ENCODE measurements around the gene AIFM3. TPM values are rescaled to one million over a fixed set of nuclear protein-coding genes. Genes with fewer than 3 reads are reported as not detected.

AIFM3 gene
- total and polyA plus RNA-seq, 2 of the 13 experiments (the other 11 are each of a cell fraction or from before 2014, with no cell fraction given) = 9.0 to 15.3 TPM

DNA sequence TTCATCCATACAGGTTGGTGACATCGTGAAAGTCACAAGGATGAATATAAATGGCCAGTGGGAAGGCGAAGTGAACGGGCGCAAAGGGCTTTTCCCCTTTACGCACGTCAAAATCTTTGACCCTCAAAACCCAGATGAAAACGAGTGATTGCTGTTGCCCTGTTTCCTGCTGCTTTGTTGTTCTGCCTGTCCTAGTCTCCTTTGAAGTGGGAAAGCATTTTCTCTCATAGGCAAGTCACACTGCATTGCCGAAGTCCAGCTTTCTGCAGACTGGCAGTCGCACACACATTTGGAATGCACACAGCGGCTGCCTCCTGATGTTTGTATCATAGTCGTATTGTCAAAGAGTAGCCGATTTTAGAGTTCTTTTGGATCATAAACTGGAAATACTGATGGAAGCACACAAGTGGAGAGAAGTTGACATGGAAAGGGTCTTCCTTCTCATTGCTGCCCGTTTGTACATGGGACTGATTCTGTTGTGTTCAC lies 17.3 kb upstream of the AIFM3 start (continued):
- TF ChIP-seq, protein P1, sequence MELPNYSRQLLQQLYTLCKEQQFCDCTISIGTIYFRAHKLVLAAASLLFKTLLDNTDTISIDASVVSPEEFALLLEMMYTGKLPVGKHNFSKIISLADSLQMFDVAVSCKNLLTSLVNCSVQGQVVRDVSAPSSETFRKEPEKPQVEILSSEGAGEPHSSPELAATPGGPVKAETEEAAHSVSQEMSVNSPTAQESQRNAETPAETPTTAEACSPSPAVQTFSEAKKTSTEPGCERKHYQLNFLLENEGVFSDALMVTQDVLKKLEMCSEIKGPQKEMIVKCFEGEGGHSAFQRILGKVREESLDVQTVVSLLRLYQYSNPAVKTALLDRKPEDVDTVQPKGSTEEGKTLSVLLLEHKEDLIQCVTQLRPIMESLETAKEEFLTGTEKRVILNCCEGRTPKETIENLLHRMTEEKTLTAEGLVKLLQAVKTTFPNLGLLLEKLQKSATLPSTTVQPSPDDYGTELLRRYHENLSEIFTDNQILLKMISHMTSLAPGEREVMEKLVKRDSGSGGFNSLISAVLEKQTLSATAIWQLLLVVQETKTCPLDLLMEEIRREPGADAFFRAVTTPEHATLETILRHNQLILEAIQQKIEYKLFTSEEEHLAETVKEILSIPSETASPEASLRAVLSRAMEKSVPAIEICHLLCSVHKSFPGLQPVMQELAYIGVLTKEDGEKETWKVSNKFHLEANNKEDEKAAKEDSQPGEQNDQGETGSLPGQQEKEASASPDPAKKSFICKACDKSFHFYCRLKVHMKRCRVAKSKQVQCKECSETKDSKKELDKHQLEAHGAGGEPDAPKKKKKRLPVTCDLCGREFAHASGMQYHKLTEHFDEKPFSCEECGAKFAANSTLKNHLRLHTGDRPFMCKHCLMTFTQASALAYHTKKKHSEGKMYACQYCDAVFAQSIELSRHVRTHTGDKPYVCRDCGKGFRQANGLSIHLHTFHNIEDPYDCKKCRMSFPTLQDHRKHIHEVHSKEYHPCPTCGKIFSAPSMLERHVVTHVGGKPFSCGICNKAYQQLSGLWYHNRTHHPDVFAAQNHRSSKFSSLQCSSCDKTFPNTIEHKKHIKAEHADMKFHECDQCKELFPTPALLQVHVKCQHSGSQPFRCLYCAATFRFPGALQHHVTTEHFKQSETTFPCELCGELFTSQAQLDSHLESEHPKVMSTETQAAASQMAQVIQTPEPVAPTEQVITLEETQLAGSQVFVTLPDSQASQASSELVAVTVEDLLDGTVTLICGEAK (IDR thresholded peaks at IDR 0.05) = no peak
- TF ChIP-seq, protein P1 (CRISPR knock-in tag; IDR thresholded peaks at IDR 0.05) = 0 out of 2 replicates have a peak, but pooled peaks have one; percentile 49
- TF ChIP-seq MAF1 (CRISPR knock-in tag; IDR thresholded peaks at IDR 0.05; ENCODE audit: borderline replicate concordance) (no peak), ZBTB3 (CRISPR knock-in tag; IDR thresholded peaks at IDR 0.05; ENCODE audit: borderline replicate concordance, low read depth) (no peak), ZNF282 (IDR thresholded peaks at IDR 0.05; ENCODE audit: partially characterized antibody) (no peak), SIN3A (IDR thresholded peaks at IDR 0.05; ENCODE audit: borderline replicate concordance, low read depth, low read length) (0 out of 2 replicates have a peak, but pooled peaks have one; percentile 39), ZIK1 (CRISPR knock-in tag; IDR thresholded peaks at IDR 0.05; ENCODE audit: borderline replicate concordance, low read depth) (no peak), ZNF589 (CRISPR knock-in tag; conservative IDR thresholded peaks at IDR 0.05) (no peak), TEAD3 (CRISPR knock-in tag; optimal IDR thresholded peaks at IDR 0.05; ENCODE audit: borderline replicate concordance) (peak; percentile 87), ZGPAT (CRISPR knock-in tag; IDR thresholded peaks at IDR 0.05) (peak; percentile 63; the same call in 1 of the 2 replicates), U2AF2 (IDR thresholded peaks at IDR 0.05; ENCODE audit: low read depth, low read length) (no peak), ZNF672 (CRISPR knock-in tag; IDR thresholded peaks at IDR 0.05) (no peak), GATAD1 (CRISPR knock-in tag; IDR thresholded peaks at IDR 0.05) (peak; percentile 27; the same call in 1 of the 2 replicates), STAG1 (CRISPR knock-in tag; IDR thresholded peaks at IDR 0.05) (no peak), ZNF136 (CRISPR knock-in tag; IDR thresholded peaks at IDR 0.05; ENCODE audit: low read depth) (no peak)
- TF ChIP-seq, protein P2, sequence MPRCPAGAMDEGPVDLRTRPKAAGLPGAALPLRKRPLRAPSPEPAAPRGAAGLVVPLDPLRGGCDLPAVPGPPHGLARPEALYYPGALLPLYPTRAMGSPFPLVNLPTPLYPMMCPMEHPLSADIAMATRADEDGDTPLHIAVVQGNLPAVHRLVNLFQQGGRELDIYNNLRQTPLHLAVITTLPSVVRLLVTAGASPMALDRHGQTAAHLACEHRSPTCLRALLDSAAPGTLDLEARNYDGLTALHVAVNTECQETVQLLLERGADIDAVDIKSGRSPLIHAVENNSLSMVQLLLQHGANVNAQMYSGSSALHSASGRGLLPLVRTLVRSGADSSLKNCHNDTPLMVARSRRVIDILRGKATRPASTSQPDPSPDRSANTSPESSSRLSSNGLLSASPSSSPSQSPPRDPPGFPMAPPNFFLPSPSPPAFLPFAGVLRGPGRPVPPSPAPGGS (CRISPR knock-in tag; IDR thresholded peaks at IDR 0.05) = no peak
- TF ChIP-seq, protein P3, sequence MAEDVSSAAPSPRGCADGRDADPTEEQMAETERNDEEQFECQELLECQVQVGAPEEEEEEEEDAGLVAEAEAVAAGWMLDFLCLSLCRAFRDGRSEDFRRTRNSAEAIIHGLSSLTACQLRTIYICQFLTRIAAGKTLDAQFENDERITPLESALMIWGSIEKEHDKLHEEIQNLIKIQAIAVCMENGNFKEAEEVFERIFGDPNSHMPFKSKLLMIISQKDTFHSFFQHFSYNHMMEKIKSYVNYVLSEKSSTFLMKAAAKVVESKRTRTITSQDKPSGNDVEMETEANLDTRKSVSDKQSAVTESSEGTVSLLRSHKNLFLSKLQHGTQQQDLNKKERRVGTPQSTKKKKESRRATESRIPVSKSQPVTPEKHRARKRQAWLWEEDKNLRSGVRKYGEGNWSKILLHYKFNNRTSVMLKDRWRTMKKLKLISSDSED (CRISPR knock-in tag; IDR thresholded peaks at IDR 0.05) = no peak
